NB4 (cell line): ENCODE measurements around the gene SPATA12.

Source experiments
- POLR2A ChIP-seq: IDR thresholded peaks from 2 replicates; pipeline ENCODE4 v1.6.1; 2011; ENCODE audit warnings: mild to moderate bottlenecking; ENCODE audit not compliant: insufficient read length; ENCODE audit errors: extremely low read depth
- TF ChIP-seq, protein P1 (sequence below): IDR thresholded peaks from one replicate; pipeline ENCODE4 v1.5.1; 2012; ENCODE audit warnings: low read depth, low read length

- TF ChIP-seq, protein P1, sequence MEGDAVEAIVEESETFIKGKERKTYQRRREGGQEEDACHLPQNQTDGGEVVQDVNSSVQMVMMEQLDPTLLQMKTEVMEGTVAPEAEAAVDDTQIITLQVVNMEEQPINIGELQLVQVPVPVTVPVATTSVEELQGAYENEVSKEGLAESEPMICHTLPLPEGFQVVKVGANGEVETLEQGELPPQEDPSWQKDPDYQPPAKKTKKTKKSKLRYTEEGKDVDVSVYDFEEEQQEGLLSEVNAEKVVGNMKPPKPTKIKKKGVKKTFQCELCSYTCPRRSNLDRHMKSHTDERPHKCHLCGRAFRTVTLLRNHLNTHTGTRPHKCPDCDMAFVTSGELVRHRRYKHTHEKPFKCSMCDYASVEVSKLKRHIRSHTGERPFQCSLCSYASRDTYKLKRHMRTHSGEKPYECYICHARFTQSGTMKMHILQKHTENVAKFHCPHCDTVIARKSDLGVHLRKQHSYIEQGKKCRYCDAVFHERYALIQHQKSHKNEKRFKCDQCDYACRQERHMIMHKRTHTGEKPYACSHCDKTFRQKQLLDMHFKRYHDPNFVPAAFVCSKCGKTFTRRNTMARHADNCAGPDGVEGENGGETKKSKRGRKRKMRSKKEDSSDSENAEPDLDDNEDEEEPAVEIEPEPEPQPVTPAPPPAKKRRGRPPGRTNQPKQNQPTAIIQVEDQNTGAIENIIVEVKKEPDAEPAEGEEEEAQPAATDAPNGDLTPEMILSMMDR, result no peak
- no peak for TF ChIP-seq POLR2A
These were observed 34.9 kb downstream of the SPATA12 start for GRCh38 chr3:57095363-57095762.
